Activated naive CD4-positive, alpha-beta T cell treated with Interleukin-2 at 50 U/mL for 16 hours (primary cell): Measurements from ENCODE around the gene MAU2.
"Not testable (repeated sequence)": the region's sequence is repeated elsewhere in the genome, so short reads cannot be mapped to it uniquely, and the experiment has no call there.

Source experiments
- DNase-seq: peaks from one replicate; pipeline ENCODE4 v3.0.0-alpha.2; 2020

The MAU2 gene

DNA sequence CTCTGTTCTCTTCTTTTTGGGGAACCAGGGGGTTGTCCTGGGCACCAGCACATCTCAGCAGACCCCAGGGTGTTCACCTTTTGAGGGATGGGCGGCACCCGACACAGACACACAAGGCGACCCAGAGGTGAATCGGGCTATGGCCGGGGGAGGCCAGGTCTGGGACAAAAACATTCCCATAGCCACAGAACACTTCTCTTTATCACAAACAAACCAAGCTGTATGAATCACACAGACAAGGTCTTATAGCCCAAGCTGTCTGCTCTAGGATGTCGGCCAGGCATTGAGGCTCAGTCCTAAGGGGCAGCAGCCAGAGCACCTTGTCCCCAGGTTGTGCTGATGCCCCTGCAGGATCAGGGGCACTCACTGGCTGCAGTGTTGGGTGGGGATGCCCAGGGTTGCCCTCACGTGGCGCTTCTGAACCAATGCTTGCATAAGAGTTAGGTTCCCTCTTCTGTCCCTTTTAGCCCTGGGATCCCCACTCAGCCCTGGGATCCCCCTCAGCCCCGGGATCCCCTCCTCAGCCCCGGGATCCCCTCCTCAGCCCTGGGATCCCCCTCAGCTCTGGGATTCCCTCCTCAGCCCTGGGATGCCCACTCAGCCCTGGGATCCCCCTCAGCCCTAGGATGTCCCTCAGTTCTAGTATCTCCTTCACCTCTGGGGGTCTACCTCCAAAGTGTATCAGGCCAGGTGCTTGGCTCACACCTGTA, 26.9 kb downstream of the MAU2 start:
- DNase-seq: no peak

DNA sequence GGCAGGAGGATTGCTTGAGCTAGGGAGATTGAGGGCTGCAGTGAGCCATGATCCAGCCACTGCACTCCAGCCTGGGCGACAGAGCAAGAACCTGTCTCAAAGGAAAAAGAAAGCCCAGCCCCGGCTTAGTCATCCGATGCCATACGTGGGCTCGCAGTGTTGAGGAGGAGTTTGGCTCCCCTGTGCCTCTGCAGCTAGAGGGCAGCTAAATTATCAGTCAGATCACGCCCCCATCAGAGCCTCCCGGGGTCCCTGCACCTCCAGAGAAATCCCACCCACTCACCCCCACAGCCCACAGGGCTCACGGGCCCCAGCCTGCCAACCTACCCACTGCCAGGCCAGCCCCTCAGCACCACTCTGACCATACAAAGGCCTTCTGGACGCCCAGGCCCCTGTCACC, 27.6 kb downstream of the MAU2 start:
- no peak for DNase-seq

DNA sequence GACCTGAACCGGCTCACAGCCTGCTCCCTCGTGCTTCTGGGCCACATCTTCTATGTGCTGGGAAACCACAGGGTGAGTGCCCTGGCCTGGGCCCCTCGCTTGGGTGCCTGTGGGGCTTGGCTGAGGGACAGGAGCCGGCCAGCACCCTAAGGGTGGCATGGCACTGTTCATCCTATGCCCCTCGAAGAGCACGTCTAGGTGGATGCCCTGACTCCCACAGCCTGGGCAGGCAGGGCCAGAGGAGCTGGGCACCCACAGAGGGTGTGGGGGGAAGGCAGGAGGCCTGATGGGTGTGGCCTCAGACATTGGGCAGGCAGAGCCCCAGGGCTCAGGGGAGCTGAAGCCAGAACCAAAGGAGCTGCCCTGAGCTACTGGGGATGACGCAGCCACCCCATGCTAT, 28.7 kb downstream of the MAU2 start:
- no peak for DNase-seq

DNA sequence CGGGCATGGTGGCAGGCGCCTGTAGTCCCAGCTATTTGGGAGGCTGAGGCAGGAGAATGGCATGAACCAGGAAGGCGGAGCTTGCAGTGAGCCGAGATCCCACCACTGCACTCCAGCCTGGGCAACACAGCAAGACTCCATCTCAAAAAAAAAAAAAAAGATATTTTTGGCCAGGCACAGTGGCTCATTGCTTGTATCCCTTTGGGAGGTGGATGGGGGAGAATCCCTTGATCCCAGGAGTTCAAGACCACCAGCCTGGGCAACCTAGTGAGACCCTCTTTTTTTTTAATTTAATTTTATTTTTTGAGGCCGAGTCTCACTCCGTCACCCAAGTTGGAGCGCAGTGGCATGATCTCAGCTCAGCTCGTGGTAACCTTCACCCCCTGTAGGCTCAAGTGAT, 30.1 kb downstream of the MAU2 start:
- not testable (repeated sequence) for DNase-seq

DNA sequence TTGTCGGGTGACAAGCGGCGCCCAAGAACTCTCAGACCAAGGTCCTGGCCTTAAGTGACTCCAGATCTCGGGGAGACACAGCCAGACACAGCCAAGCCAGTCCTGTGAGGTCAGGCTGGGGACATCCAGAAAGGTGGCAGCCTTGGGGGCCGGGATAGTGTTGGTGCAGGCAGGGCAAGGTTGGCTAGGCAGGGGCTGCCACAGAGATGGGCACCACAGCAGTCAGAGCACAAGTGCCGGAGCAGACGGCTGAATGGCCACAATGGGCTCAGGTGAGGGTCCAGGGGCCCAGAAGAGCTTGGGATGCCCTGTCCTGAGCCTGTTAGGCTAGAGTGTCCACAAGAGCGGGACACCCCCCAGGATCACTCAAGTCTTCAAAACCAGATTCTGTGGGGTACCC, 32.2 kb downstream of the MAU2 start:
- no peak for DNase-seq

DNA sequence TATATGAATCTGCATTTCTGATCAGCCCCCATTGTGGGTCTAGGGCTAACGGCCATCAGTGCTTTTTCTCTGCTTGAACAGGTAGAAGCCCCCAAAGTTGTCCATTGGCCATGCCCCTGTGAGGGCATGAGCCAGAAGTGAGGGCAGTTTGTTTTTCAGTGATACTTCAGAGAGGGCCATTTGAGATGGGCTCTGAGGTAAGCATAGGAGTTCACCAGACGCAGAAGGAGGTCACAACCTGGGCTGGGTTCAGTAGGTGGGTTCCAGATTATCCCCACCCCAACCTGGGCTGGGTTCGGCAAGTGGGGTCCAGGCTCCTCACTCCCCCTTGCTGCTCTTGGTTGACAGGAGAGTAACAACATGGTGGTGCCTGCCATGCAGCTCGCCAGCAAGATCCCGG, 33.4 kb downstream of the MAU2 start:
- DNase-seq: no peak

DNA sequence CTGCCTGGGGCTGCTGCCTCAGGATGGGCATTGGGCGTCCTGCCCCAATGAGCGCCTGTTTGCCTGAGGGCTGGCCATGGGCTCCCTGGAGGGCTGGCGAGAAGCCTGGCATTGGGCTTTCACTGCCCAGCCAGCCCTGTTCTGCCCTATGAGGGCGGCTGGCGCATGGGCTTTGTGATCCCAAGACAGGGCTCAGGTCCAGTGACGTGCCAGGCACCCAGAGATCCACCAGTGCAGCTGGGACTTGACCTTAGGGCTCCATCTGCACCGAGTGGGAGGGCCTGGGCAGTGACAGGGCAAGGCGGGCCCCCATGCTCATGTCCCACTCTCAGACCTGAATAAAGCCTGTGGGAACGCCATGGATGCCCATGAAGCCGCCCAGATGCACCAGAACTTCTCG, 34.3 kb downstream of the MAU2 start:
- DNase-seq: no peak

DNA sequence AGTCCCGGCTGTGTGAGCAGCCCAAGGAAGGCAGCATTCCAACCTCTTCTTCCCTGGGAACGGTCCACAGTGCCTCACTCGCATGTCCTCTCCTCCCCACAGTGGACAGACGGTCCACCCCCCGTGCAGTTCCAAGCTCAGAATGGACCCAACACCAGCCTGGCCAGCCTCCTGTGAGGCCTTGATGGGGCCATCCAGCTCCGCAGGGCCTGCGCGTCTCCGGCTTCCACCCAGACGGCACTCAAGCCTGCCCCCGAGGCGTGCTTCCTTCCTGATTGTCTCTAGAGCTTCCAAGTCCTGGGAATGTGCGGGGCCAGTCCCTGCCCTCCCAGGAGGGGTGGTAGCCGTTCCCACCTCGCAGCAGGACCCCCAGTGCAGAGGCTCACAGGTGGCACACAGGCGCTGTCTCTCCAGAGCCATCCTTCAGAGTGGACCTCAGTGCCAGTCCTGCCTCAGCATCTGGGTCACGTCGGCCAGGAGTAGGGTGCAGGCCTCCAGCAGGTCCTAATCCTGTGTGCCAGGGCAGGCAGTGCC, 35.0 kb downstream of the MAU2 start:
- no peak for DNase-seq

DNA sequence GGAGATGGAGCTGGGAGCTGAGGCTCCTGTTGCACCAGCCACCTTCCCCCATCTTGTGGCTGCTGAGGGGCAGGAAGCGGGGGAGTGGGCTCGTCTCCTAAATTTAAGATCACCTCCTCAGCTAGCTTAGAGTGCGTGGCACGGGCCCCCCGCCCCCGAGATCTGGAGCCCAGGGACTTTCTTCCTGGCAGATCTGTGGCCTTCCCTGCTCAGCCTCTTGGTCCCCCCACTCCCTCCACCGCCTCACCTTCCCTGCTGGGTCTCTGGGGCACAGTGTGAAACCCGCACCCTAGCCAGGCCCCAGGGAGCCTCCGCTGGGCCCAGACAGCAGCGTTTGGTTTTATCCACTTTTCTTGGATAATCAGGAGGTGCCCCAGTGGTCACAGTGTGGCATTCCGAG, 35.9 kb downstream of the MAU2 start:
- DNase-seq: no peak

DNA sequence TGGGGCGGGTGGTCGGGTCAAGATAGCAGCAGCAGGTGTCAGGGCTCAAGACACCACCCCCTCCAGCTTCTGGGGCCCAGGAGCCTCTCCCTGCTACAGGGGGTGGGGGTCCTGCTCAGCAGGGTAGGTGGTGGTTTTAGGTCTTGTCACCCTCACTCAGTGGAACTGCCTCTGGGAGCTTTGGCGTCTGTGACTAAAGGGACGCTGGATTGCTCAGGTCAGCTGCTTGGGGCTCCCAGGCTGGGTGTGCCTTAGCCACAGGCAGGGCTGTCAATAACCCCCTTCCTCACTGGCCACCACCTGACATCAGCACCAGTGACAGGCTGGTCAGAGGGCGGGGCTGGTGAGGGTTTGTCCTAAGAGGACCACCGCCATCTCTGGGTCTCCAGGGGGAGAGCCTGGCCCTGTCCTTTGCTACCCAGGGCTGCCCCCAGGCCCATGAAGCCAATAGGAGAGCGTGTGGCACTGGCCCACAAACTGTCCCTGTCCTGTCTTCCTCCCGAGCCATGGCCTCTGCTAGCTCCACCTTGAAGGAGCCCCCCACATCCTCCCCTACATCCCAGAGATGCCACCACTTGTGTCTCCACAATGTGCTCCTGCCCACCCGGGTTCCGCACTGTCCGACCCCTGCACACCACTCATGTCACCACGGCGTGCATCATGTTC, 36.4 kb downstream of the MAU2 start:
- no peak for DNase-seq

DNA sequence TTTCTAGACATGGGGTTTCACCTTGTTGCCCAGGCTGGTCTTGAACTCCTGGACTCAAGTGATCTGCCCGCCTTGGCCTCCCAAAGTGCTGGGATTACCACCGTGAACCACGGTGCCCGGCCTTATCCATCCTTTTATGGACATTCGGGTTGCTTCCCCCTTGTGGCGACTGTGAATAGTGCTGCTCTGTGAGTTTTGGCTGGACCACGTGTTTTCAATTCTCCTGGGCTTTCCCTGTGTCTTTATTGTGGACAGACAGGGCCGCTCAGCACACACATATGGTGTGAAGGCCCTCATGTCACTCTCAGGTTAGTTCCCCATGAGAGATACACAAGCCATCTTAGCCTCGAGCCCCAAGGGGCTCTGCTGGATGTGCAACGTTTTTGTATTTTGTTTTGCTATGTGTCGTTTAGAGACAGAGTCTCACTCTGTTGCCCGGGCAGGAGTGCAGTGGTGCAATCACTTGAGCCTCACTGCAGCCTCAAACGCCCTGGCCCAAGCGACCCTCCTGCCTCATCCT, 40.5 kb downstream of the MAU2 start:
- peak; percentile 74 for DNase-seq

DNA sequence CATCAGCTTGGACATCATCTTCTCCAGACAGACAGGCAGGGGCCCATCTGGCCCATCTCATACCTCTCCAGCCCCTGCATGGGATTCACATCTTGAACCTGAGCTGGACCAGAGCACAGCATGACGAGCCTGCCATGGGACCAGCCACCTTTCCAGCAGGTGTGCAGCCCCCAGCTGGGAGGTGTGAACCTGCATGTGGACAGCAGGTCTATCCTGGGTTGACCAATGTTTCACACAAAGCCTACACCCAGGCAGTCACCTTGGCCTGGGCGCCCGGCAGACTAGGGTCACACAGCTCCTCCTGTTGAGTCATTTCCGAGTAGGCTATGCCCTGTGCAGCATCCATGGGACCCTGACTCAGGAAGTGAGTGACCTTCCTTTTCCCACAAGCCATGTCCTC, 41.4 kb downstream of the MAU2 start:
- DNase-seq: no peak

DNA sequence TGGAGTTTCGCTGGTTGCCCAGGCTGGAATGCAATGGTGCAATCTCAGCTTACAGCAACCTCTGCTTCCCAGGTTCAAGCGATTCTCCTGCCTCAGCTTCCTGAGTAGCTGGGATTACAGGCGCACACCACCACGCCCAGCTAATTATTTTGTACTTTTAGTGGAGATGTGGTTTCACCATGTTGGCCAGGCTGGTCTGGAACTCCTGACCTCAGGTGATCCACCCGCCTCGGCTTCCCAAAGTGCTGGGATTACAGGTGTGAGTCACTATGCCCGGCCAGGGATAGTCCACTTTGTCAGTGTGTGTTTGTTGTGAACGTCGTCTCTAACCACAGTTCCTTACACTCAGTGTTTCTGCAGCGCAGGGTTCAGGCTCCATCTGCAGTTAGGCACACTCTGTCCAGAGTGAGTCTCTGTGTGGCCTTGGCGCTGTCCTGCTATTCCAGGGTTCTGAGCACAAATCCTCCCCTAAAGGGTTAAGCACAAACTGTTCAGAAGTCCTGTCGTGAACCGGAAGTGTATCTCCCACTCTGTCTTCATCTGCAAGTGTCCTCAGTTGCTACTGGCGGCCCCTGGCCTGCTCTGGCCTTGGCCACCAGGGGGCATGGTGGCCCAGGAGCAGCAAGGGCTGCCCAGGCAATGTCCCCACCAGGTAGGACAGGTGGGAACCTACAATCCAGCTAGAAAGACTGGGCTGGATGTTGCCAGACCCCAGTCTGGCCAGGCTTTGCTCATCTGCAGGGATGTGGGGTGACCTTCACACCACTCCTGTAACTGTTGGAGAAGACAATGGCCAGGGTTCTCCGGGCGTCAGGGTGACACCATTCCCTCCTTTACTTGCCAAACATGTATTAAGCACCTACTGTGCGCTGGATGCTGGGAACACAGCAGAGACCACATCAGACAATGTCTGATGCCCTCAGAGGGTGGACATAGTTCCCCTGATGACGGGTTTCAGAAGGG, 46.1 kb downstream of the MAU2 start:
- peak; percentile 74 for DNase-seq

DNA sequence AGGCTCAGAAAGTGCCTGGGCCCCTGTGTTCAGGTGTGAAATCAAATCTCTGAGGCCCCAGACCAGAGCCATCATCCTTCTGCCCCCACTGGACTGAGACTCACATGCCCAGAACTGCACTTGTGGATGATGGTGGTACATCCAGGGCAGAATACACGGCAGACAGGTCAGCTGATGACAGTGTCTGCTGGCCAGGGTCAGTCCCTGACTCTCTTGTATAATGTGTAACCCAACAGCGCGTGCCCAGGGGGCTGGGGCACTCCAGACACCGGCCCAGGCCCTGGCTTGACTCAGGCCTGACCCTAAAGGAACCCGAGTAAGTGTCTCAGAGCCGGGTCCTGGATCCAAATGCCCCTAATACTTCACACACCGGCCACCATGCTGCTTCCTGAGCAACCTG, 47.5 kb downstream of the MAU2 start:
- DNase-seq: no peak

DNA sequence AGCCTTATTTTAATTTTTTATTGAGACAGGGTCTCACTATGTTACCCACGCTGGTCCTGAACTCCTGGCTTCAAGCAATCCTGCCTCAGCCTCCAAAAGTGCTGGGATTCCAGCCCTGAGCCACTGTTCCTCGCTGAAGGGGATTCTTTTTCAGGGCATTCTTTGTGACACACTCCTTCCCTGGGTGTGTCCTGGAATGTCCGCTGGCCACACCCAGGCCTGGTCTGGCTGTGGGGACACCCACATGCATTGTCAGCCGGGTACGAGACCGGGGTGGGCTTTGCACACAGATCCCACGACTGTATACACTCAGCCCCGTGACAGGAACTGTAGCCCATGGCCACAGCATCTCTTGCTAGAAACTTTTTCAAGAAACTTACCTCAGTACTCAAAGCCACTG, 50.4 kb downstream of the MAU2 start:
- DNase-seq: no peak

DNA sequence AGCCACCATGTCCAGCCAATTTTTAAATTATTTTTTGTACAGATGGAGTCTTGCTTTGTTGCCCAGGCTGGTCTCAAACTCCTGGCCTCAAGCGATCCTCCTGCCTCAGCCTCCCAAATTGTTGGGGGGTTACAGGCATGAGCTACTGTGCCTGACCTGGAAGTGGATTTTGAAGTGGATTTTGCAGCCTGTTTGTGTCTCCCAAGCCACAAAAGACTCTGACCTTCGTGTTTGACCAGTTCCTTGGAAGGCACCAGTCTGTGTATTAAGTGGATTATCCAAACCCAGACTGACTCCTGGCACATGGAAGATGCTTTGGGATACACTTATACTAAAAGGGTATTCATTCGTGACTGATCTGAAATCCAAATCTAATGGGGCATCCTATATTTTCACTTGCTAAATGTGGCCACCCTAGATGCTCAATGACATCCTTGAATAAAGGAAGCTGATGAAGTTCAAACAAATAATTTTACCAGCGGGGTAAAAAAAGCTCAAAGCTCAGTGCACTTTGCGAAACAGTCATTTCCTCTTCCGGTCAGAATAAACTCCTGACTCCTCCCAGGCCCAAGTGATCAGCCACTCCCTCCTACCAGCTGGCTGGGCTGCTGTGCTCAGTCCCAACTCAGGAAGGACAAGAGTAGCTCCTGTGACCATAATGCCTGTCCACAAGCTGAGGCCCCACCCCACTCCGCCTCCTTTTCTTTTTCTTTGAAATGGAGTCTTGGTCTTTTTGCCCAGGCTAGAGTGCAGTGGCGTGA, 52.2 kb downstream of the MAU2 start:
- peak; percentile 52 for DNase-seq

DNA sequence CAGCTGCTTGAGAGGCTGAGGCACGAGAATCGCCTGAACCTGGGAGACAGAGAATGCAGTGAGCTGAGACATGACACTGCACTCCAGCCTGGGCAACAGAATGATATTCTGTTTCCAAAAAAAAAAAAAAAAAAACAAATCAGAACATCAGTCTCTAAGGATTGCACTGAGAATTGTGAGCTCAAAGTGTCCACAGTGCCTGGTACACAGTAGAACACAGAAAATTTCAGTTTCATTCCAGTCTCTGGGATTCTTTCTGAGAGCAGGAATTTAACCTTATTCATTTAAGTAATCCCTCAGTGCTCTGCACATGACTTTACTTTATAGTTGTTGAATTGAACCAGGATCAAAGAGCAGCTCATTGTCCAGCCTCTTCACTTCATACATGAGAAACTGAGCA, 58.9 kb downstream of the MAU2 start:
- no peak for DNase-seq

DNA sequence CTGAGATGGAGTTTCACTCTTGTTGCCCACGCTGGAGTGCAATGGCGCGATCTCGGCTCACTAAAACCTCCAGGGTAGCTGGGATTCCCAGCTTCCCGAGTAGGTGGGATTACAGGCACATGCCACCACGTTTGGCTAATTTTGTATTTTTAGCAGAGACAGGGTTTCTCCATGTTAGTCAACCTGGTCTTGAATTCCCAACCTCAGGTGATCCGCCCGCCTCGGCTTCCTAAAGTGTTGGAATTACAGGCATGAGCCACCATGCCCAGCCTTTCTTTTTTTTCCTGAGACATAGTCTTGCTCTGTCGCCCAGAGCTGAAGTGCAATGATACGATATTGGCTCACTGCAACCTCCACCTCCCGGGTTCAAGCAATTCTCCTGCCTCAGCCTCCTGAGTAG, 59.7 kb downstream of the MAU2 start:
- DNase-seq: not testable (repeated sequence)

DNA sequence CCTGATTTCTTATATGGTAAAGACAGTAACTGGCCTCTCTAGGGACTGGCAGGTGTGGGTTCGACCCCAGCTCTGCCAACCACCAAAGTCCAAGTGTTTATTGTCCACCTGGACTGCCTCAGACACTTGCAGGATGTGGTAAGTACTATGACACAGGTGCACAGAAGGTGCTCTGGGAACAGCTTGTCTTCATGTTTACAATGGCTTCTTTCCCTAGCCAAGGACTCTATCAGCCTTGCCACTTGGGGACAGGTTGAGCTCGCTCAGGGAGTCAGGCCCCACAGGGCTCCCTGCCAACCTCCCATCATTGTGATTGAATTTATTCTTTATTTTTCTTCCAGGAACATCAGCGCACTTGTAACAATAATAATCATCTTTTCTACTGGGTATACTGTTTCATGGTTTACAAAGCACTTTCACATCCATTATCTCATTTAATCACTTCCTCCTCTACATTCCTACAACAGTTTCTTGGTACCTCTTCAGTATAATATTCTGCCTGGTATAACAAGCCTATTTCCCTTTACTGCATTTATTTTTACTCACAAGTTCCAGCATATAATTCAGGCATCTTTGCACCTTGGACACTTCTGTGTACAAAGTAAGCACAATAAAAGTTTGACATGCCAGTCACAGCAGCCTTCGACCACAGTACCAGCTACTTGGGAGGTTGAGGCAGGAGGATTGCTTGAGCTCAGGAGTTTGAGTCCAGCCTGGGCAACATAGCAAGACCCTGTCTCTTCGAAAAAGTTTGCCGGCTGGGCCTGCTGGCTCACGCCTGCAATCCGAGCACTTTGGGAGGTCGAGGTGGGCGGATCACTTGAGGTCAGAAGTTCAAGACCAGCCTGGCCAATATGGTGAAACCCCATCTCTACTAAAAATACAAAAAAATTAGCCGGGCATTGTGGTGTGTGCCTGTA, 60.6 kb downstream of the MAU2 start:
- no peak for DNase-seq

DNA sequence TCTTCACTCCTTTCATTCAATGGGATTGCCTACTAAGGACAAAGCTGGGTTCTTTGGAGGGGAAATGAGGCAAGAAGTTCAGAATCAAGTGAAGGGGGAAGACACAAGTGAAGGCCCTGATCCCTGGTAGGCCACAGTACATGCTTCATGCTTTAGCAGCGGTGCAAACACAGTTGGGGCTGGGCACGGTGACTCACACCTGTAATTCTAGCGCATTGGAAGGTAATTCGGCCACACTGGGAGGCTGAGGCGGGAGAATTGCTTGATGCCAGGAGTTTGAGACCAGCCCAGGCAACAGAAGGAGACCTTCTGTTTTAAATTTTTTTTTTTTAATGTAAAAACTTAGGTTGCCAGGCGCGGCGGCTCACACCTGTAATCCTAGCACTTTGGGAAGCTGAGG, 61.5 kb downstream of the MAU2 start:
- no peak for DNase-seq

DNA sequence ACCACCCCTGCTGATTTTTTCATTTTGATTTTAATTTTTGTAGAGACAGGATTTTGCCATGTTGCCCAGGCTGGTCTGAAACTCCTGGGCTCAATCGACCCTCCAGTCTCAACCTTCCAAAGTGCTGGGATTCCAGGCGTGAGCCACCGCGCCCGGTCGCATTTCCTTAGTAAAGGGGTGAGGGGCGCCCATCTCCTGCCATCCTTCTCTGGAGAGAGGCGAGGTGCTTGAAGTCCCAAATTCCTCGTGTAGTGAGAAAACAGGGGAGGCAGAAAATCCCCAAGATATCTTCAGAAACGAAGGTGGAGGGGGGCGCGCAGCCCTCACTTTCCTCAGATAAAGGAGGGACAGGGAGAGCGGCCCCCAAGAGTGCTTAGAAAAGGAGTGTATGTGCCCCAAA, 63.9 kb downstream of the MAU2 start:
- no peak for DNase-seq
